A549 treated with dexamethasone at 1 μM for 4 hours (cell line): Measurements from ENCODE around the gene PFN1. TPM values are rescaled to one million over a fixed set of nuclear protein-coding genes. Genes with fewer than 3 reads are reported as not detected.

ENCODE experiments used
- total RNA-seq: library from RNA; stranded (reverse); fragments of 200-300 nt; extraction: Qiagen RNA extraction; gene quantifications from 5 replicates; pipeline ENCODE4 v1.2.3, GENCODE V29; 2022

Gene PFN1
- total RNA-seq = 2,234 to 3,252 TPM (median 3,174 TPM) in 5 replicates

DNA sequence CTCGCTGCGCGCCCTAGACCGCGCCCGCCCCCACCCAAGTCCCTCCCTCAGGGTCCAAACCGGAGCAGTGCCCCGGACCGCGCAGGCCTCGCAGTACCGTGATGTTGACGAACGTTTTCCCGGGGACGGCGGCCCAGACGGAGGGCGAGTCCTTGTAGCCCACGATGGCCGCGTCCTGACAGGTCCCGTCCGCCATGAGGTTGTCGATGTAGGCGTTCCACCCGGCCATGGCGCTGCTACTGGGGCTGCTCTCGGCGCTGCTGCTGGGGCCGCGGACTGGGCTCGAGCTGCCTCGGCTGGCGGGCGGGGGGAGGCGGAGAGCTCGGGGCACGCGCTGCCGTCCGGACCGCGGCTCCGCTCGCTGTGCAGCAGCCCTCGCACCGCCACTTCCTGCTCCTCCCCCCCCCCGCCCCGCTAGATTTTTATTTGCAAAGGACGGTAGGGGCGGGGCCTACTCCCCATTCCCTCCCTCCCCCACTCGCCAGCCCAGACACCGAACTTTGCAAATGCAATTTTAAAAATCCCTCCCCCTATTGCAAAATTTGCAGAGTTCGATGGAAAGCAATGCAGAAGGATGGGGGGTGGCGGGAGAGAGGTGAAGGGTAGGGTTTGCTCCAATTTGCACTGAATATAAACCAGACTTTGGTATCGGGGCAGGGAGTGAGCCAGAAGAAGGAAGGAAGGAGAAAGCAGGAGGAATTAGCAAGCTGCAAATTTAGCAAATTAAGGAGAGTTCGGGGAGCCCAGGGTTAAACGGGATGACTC lies at the start of gene PFN1:
TSS of gene PFN1 (minus strand) at position 365 of the 765 bp plus-strand sequence. CDS start at position 229, 136 bp downstream.

DNA sequence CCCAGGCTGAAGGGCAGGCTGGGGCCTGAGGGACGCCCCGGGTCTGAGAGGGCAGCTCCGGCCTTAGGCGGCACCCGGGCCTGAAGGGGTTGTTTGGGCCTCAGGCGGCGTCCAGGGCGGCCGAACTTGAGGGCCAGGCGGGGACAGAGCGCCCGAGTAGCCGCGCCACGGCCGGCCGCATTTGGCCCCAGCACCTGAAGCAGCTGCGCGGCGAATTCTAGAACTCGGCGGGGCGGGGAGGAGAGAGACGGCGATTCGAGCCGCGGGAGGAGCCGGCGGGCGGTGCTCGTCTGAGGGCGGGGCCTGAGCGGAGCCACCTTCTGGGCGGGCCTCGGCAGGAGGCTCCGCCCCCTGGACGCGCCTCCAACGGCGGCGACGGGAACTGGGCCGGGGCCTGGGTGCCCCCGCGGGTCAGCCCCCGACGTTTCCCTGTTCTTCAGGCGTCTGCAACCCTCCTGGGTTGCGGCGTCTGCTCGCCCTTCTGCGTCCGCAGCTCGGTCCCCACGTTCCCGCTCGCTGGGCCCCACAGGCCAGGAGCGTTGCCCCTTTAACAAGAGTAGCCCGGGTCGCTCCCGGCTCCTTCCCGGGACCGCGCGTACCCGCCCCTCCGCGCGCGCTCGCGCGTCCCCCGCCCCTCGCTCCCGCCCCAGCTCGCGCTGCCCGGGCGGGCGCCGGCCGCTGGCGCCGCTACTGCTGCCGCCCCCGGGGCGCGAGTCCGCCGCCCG lies 49.1 kb upstream of the PFN1 start, which contains the start of the genes INCA1 and KIF1C:
TSS of gene INCA1 (minus strand) at position 221 of the 725 bp plus-strand sequence. CDS start 3,085 bp downstream, outside the sequence.
TSS of gene KIF1C (plus strand) at position 649 of the 725 bp plus-strand sequence. CDS start 2,297 bp downstream, outside the sequence.

DNA sequence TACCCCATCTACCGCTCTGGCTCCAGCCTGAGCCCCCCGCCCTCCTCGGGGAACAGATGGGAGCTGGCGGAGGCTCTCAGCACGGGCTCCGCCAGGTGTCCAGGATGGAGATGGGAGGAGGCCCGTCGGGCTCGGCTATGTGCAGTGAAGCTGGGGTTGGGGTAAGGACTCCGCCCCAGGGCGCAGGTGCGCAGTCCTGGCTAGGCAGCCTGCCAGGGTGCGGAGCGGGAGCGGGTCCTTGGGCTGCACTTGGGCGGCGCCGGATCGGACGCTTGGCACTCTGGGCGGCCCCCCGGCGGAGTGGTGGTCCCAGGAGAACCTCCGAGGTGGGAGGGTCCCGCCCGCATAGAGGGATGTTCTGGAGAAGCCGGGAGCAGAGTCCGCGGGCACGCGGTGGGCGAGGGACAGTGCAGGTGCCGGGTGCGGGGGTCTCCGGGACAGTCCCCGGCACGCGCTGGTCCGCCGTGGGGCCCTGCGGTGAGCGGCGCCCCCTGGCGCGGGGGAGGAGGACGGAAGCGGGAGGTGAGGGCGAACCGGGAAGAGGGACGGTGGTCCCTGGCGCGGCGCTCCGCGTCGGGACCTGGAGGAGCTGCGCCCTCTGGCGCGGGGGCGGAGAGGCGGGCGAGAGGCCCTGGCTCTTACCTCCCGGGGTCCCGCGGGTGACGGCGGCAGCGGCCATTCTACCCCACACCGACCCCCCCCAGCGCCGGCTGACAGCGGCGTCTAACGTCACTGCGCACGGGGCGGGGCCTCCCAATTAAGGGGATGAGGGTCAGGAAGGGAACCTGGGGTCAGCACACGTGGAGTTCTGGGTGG lies 38.8 kb upstream of the PFN1 start, which contains the start of gene CAMTA2:
TSS of gene CAMTA2 (minus strand) at position 725 of the 816 bp plus-strand sequence. CDS start 1,453 bp downstream, outside the sequence.

GRCh38 chr17:4967539-4968485 lies 19.5 kb upstream of the PFN1 start, which contains the start of gene SPAG7:
SPAG7 (minus strand) TSS chr17:4967817; CDS start chr17:4967804, 13 bp downstream.

DNA sequence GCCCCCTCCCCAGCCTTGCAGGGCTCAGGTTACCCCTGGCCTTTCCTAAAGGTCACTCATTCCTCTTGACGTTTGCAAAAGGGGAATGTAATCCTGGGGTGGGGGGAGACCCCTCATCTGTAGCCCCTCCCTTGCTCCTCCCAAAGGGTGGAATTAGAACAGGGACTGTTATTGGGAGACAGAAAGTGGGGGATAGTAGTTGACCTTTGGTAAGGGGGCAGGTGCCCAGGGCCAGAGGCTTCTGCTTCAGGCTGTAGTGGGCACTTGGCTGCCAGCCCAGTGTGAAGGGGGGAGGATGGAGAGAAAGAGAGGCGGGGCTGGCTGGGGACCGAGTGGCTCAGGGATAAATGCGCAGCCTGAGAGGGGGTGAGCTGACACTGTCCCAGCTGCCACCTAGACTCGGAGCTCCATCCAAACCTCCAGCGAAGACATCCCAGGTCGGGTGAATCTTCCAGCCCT lies 2.4 kb upstream of the PFN1 start, which contains the start of gene ENO3:
TSS of gene ENO3 (plus strand) at position 374 of the 459 bp plus-strand sequence. CDS start 711 bp downstream, outside the sequence.

DNA sequence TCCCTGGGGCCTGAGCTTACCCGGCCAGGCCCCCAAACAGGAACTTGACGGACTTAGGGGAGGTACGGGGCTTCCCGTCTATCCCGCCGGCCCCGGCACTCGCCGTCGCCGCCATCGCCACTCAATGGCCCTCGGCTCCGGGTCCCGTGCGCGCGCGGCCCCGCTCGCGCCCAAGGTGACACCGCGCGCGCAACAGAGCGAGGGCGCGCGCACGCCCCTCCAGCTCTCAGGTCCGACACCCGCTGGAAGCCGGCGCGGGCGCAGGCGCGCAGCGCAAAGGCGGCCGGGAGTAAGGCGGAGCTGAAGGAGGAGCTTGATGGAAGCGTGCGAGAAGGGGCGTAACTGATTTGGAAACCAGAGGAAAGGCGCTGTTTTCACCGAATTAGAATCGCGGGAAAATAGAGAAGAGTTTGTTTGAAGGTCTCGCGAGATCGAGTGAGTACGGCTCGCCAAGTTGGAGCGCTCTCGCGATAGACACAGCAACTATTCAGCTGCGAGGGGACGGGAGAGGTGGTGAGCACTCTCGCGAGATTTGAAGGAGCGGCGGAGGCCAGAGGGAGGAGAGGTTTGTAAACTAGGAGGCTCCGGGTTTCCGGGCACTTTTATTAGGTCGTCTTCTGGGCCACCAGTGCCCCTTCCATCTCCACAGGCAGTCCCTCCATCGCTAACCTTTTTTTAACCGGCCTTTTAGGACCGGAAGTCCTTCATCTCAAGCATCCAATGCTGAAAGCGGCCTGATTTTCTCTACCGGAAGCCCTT lies 8.4 kb downstream of the PFN1 start, which contains the start of the genes RNF167 and SLC25A11:
TSS of gene RNF167 (plus strand) at position 473 of the 759 bp plus-strand sequence. CDS start 642 bp downstream, outside the sequence.
TSS of gene SLC25A11 (minus strand) at position 251 of the 759 bp plus-strand sequence. CDS start at position 115, 136 bp downstream.

GRCh38 chr17:4931963-4932362 lies 16.4 kb downstream of the PFN1 start, which contains the start of gene GP1BA:
GP1BA (plus strand) TSS chr17:4932277; CDS start chr17:4932605, 328 bp downstream.

GRCh38 chr17:4903051-4903818 lies 45.1 kb downstream of the PFN1 start, which contains the start of gene CHRNE:
CHRNE (minus strand) TSS chr17:4903098; CDS start chr17:4903063, 35 bp downstream.

DNA sequence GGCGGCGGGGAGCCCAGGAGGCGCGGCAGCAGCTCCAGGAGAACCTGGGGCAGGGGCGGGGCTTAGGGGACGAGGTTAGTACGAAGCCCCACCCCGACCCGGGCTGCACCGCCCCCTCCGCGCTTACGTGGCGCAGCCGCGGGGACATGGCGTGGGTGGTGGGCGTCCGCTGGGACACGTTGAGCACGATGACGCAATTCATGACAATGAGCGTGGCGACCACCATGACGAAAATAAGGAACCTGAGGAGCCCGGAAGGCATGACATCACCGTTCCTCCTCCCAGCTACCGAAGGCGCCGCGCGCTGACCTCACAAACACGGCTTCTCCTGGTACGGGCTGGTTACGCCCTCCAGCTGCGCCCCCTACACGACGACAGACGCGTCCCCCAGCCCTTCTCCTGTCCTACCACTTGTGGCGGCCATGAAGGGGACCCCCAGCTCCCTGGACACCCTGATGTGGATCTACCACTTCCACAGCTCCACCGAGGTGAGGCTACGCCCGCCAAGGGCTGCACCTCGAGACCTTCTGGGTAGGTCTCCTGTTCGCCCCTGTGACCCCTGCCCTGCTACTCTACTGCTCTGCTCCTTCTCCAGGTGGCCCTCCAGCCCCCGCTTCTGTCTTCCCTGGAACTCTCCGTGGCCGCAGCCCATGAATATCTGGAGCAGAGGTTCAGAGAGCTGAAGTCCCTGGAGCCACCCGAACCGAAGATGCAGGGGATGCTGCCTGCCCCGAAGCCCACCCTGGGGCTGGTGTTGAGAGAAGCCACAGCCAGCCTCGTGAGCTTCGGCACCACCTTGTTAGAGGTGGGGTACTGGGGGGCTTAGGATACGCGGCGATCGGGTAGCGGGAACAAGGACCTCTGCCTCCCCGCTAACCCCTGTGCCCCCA lies 48.7 kb downstream of the PFN1 start, which contains the start of gene C17orf107:
TSS of gene C17orf107 (plus strand) at position 196 of the 890 bp plus-strand sequence. CDS start at position 423, 227 bp downstream.

Other genes starting within 250 kb of the PFN1 start
- 53.4 to 77.7 TPM (median 76.7 TPM) in 5 replicates for gene PELP1, start 244.4 kb downstream of the PFN1 start, total RNA-seq
- gene ARRB2, start 237.9 kb downstream of the PFN1 start, total RNA-seq = 46.9 to 68.9 TPM (median 57.2 TPM) in 5 replicates
- gene MED11, start 217.1 kb downstream of the PFN1 start, total RNA-seq = 36.7 to 41.6 TPM (median 39.5 TPM) in 5 replicates
- 0.32 to 0.52 TPM (median 0.40 TPM) in 5 replicates for gene ZMYND15, start 208.7 kb downstream of the PFN1 start, total RNA-seq
- gene CXCL16, start 208.6 kb downstream of the PFN1 start, total RNA-seq = 13.7 to 21.8 TPM (median 21.1 TPM) in 5 replicates
- gene TM4SF5, start 176.6 kb downstream of the PFN1 start, total RNA-seq = 0.34 to 1.2 TPM (median 0.66 TPM) in 5 replicates
- 0.81 to 1.2 TPM (median 1.0 TPM) in 5 replicates for gene VMO1, start 162.2 kb downstream of the PFN1 start, total RNA-seq
- not detected in 5 replicates for gene GLTPD2, start 159.6 kb downstream of the PFN1 start, total RNA-seq
- 454 to 502 TPM (median 480 TPM) in 5 replicates for gene PSMB6, start 152.4 kb downstream of the PFN1 start, total RNA-seq
- gene PLD2, start 141.4 kb downstream of the PFN1 start, total RNA-seq = 16.1 to 28.8 TPM (median 21.3 TPM) in 5 replicates
- gene MINK1, start 115.2 kb downstream of the PFN1 start, total RNA-seq = 37.4 to 64.7 TPM (median 58.2 TPM) in 5 replicates
- 0.26 to 0.39 TPM (median 0.28 TPM) in 5 replicates for gene C17orf107, start 49.0 kb downstream of the PFN1 start, total RNA-seq
- gene CHRNE, start 45.4 kb downstream of the PFN1 start, total RNA-seq = 0.05 to 0.25 TPM (median 0.06 TPM) in 3 of 5 replicates, not detected in the others
- not detected in 5 replicates for gene GP1BA, start 16.3 kb downstream of the PFN1 start, total RNA-seq
- gene SLC25A11, start 8.5 kb downstream of the PFN1 start, total RNA-seq = 45.9 to 69.3 TPM (median 67.6 TPM) in 5 replicates
- gene RNF167, start 8.3 kb downstream of the PFN1 start, total RNA-seq = 86.7 to 163 TPM (median 139 TPM) in 5 replicates
- 39.2 to 50.6 TPM (median 42.0 TPM) in 5 replicates for gene ENO3, start 2.6 kb upstream of the PFN1 start, total RNA-seq
- gene SPAG7, start 19.3 kb upstream of the PFN1 start, total RNA-seq = 66.7 to 87.0 TPM (median 69.4 TPM) in 5 replicates
- gene CAMTA2, start 39.1 kb upstream of the PFN1 start, total RNA-seq = 19.4 to 41.9 TPM (median 36.7 TPM) in 5 replicates
- gene INCA1, start 49.0 kb upstream of the PFN1 start, total RNA-seq = 1.0 to 1.9 TPM (median 1.5 TPM) in 5 replicates
- gene KIF1C, start 49.4 kb upstream of the PFN1 start, total RNA-seq = 108 to 141 TPM (median 136 TPM) in 5 replicates
- 0.34 to 1.0 TPM (median 0.65 TPM) in 5 replicates for gene SLC52A1, start 86.9 kb upstream of the PFN1 start, total RNA-seq
- gene ZFP3, start 129.9 kb upstream of the PFN1 start, total RNA-seq = 0.84 to 1.4 TPM (median 1.1 TPM) in 5 replicates
- gene ZNF232, start 163.3 kb upstream of the PFN1 start, total RNA-seq = 3.6 to 4.2 TPM (median 3.8 TPM) in 5 replicates
- 0.02 to 0.05 TPM (median 0.02 TPM) in 5 replicates for gene USP6, start 167.5 kb upstream of the PFN1 start, total RNA-seq
- gene ZNF594, start 243.3 kb upstream of the PFN1 start, total RNA-seq = 1.1 to 1.5 TPM (median 1.5 TPM) in 5 replicates